HG03045 (cell line): Measurements from ENCODE around the gene LCNL1.

Experiments used
- ATAC-seq: cut with Tn5 transposase; IDR thresholded peaks from one replicate; pipeline ENCODE4 v1.9.1; 2021; ENCODE audit warnings: mild to moderate bottlenecking, moderate library complexity; ENCODE audit not compliant: unreplicated experiment

The LCNL1 gene

GRCh38 chr9:136973618-136974617 is 8.9 kb upstream of the LCNL1 start:
- no peak for ATAC-seq

GRCh38 chr9:136974817-136975535 is 7.8 kb upstream of the LCNL1 start:
- ATAC-seq = no peak

- ATAC-seq = no peak
Observed at GRCh38 chr9:136975644-136976043, 7.1 kb upstream of the LCNL1 start.

- ATAC-seq = no peak
Observed at GRCh38 chr9:136977223-136977622, 5.6 kb upstream of the LCNL1 start, which contains the start of gene PTGDS. Gene PTGDS (plus strand): TSS chr9:136977504. CDS start chr9:136977579, 75 bp downstream.

- no peak for ATAC-seq
Observed at GRCh38 chr9:136977649-136978072, 5.1 kb upstream of the LCNL1 start.

- no peak for ATAC-seq
Observed at GRCh38 chr9:136978073-136978864, 4.5 kb upstream of the LCNL1 start.

- ATAC-seq = no peak
Observed at GRCh38 chr9:136978865-136979544, 3.8 kb upstream of the LCNL1 start.

GRCh38 chr9:136979769-136980587 is 2.8 kb upstream of the LCNL1 start:
- no peak for ATAC-seq

- ATAC-seq = no peak
Observed at GRCh38 chr9:136980669-136981478, 1.9 kb upstream of the LCNL1 start.

- ATAC-seq = no peak
Observed at GRCh38 chr9:136981588-136982231, 1.1 kb upstream of the LCNL1 start.

- ATAC-seq = no peak
Observed at GRCh38 chr9:136983167-136983566, 374 bp downstream of the LCNL1 start.

- ATAC-seq = no peak
Observed at GRCh38 chr9:136983656-136984314, 992 bp downstream of the LCNL1 start.

- no peak for ATAC-seq
Observed at GRCh38 chr9:136984464-136985026, 1.8 kb downstream of the LCNL1 start.

- ATAC-seq = no peak
Observed at GRCh38 chr9:136985027-136985602, 2.3 kb downstream of the LCNL1 start.

GRCh38 chr9:136985853-136986252 is 3.1 kb downstream of the LCNL1 start:
- ATAC-seq = no peak

GRCh38 chr9:136988872-136989271 is 6.1 kb downstream of the LCNL1 start:
- no peak for ATAC-seq
